Activated CD4-positive, alpha-beta memory T cell treated with anti-CD3 and anti-CD28 coated beads, Interleukin-2, amount 10 ng/mL, durations not matched to agents 7 days and 5 days (primary cell): ENCODE results near the gene USP6NL. TPM values are rescaled to one million over a fixed set of nuclear protein-coding genes. Genes with fewer than 3 reads are reported as not detected.

Experiments used
- CTCF ChIA-PET: fragments of 350-600 bp; sonication (Branson Sonifier 250); formaldehyde crosslinking; loops from one replicate; lab custom pipeline; 2021; ENCODE audit warnings: antibody characterized with exemption, inconsistent platforms; lab: Charles Lee
- POLR2A ChIA-PET: fragments of 350-600 bp; sonication (Branson Sonifier 250); formaldehyde crosslinking; loops from one replicate; lab custom pipeline; 2021; ENCODE audit warnings: antibody characterized with exemption; lab: Charles Lee
- DNase-seq: peaks from one replicate; pipeline ENCODE4 v3.0.0-alpha.2; 2020
- H3K27ac Mint-ChIP-seq: one replicate; pipeline ENCODE4 v1.8.0; 2021; ENCODE audit warnings: mild to moderate bottlenecking, mixed read lengths
- H3K27me3 Mint-ChIP-seq: one replicate; pipeline ENCODE4 v1.8.0; 2021; ENCODE audit warnings: mixed read lengths
- H3K36me3 Mint-ChIP-seq: one replicate; pipeline ENCODE4 v1.8.0; 2021; ENCODE audit warnings: low read depth, mixed read lengths
- H3K4me1 Mint-ChIP-seq: one replicate; pipeline ENCODE4 v1.8.0; 2021; ENCODE audit warnings: mixed read lengths
- H3K4me3 Mint-ChIP-seq: one replicate; pipeline ENCODE4 v1.8.0; 2021; ENCODE audit warnings: mild to moderate bottlenecking, mixed read lengths
- H3K9me3 Mint-ChIP-seq: one replicate; pipeline ENCODE4 v1.8.0; 2021; ENCODE audit warnings: mixed read lengths
- total RNA-seq, 2 experiments: library from RNA; stranded (reverse); gene quantifications; one replicate each; pipeline ENCODE4 v1.2.3, GENCODE V29; 2021

The USP6NL gene
- total RNA-seq, 2 experiments from 2014 or later = 0.80 to 0.83 TPM

- H3K27me3 Mint-ChIP-seq = peaks cover 56% of the 10 kb centered on the region
- H3K4me1 Mint-ChIP-seq = peaks cover 31% of the 10 kb centered on the region
- ChIA-PET CTCF (interaction anchor here (1.5 kb wide), 1 partner anchor 147 kb away, joined by 6 read pairs; no protein-coding TSS in a partner anchor), POLR2A (interaction anchor here (0.7 to 1.5 kb wide), 2 partner anchors 8 to 71 kb away, joined by 3 to 4 read pairs; no protein-coding TSS in a partner anchor)
- H3K36me3 Mint-ChIP-seq = no peaks in the 10 kb centered on the region
- H3K27ac Mint-ChIP-seq = no peak overlapping the region
- DNase-seq = no peak
- no peaks in the 10 kb centered on the region for H3K9me3 Mint-ChIP-seq
- H3K4me3 Mint-ChIP-seq = peak overlapping the region; percentile 72
Observed at GRCh38 chr10:11610166-11610825, 1.2 kb downstream of the USP6NL start.

GRCh38 chr10:11609492-11610093 is 1.9 kb downstream of the USP6NL start:
- ChIA-PET CTCF (interaction anchor here (1.5 kb wide), 1 partner anchor 148 kb away, joined by 6 read pairs; no protein-coding TSS in a partner anchor), POLR2A (interaction anchor here (0.7 to 2.6 kb wide), 3 partner anchors 7 to 70 kb away, joined by 3 to 6 read pairs (median 4); no protein-coding TSS in a partner anchor)
- H3K36me3 Mint-ChIP-seq = no peaks in the 10 kb centered on the region
- no peak for DNase-seq
- no peaks in the 10 kb centered on the region for H3K9me3 Mint-ChIP-seq
- peaks cover 57% of the 10 kb centered on the region for H3K27me3 Mint-ChIP-seq
- no peak overlapping the region for H3K27ac Mint-ChIP-seq
- no peak overlapping the region for H3K4me3 Mint-ChIP-seq
- peaks cover 36% of the 10 kb centered on the region for H3K4me1 Mint-ChIP-seq

- ChIA-PET POLR2A (interaction anchor here (1.5 to 2.6 kb wide), 2 partner anchors 23 to 70 kb away, joined by 4 to 6 read pairs; no protein-coding TSS in a partner anchor), CTCF (interaction anchor here (1.5 kb wide), 1 partner anchor 149 kb away, joined by 6 read pairs; no protein-coding TSS in a partner anchor)
- Mint-ChIP-seq H3K4me1 (peaks cover 36% of the 10 kb centered on the region), H3K27ac (no peak overlapping the region), H3K36me3 (no peaks in the 10 kb centered on the region), H3K9me3 (no peaks in the 10 kb centered on the region), H3K27me3 (peaks cover 53% of the 10 kb centered on the region), H3K4me3 (no peak overlapping the region)
- DNase-seq = no peak
Observed at GRCh38 chr10:11609052-11609451, 2.4 kb downstream of the USP6NL start.

GRCh38 chr10:11608159-11609013 is 3.1 kb downstream of the USP6NL start:
- DNase-seq = no peak
- no peak overlapping the region for H3K4me3 Mint-ChIP-seq
- no peak overlapping the region for H3K27ac Mint-ChIP-seq
- ChIA-PET CTCF (interaction anchor here (1.4 kb wide), 1 partner anchor 149 kb away, joined by 4 read pairs; no protein-coding TSS in a partner anchor), POLR2A (interaction anchor here (1.5 to 2.6 kb wide), 2 partner anchors 24 to 69 kb away, joined by 4 to 6 read pairs; no protein-coding TSS in a partner anchor)
- peaks cover 36% of the 10 kb centered on the region for H3K4me1 Mint-ChIP-seq
- no peaks in the 10 kb centered on the region for H3K36me3 Mint-ChIP-seq
- H3K9me3 Mint-ChIP-seq = no peaks in the 10 kb centered on the region
- H3K27me3 Mint-ChIP-seq = peaks cover 49% of the 10 kb centered on the region

GRCh38 chr10:11605807-11606408 is 5.5 kb downstream of the USP6NL start:
- Mint-ChIP-seq H3K4me3 (no peak overlapping the region), H3K4me1 (peaks cover 33% of the 10 kb centered on the region), H3K27me3 (peaks cover 34% of the 10 kb centered on the region), H3K36me3 (no peaks in the 10 kb centered on the region), H3K9me3 (no peaks in the 10 kb centered on the region), H3K27ac (no peak overlapping the region)
- POLR2A ChIA-PET = no interaction called here
- CTCF ChIA-PET = no interaction called here
- no peak for DNase-seq

- peaks cover 29% of the 10 kb centered on the region for H3K27me3 Mint-ChIP-seq
- H3K4me1 Mint-ChIP-seq = peaks cover 25% of the 10 kb centered on the region
- ChIA-PET POLR2A (no interaction called here), CTCF (no interaction called here)
- no peak for DNase-seq
- no peaks in the 10 kb centered on the region for H3K9me3 Mint-ChIP-seq
- H3K36me3 Mint-ChIP-seq = no peaks in the 10 kb centered on the region
- H3K27ac Mint-ChIP-seq = no peak overlapping the region
- no peak overlapping the region for H3K4me3 Mint-ChIP-seq
Observed at GRCh38 chr10:11604865-11605650, 6.4 kb downstream of the USP6NL start.

- CTCF ChIA-PET = no interaction called here
Observed at GRCh38 chr10:11603741-11604140, 7.7 kb downstream of the USP6NL start.

GRCh38 chr10:11602919-11603523 is 8.4 kb downstream of the USP6NL start:
- H3K4me3 Mint-ChIP-seq = no peak overlapping the region
- DNase-seq = no peak
- ChIA-PET POLR2A (interaction anchor here (0.6 kb wide), 1 partner anchor 7 kb away, joined by 3 read pairs; no protein-coding TSS in a partner anchor), CTCF (no interaction called here)
- H3K36me3 Mint-ChIP-seq = no peaks in the 10 kb centered on the region
- no peaks in the 10 kb centered on the region for H3K9me3 Mint-ChIP-seq
- H3K4me1 Mint-ChIP-seq = peaks cover 18% of the 10 kb centered on the region
- H3K27ac Mint-ChIP-seq = no peak overlapping the region
- H3K27me3 Mint-ChIP-seq = peaks cover 14% of the 10 kb centered on the region

More at GRCh38 chr10:11603741-11604140, 7.7 kb downstream of the USP6NL start:
- Mint-ChIP-seq H3K36me3 (no peaks in the 10 kb centered on the region), H3K27me3 (peaks cover 20% of the 10 kb centered on the region), H3K27ac (no peak overlapping the region), H3K4me1 (peaks cover 23% of the 10 kb centered on the region), H3K4me3 (no peak overlapping the region), H3K9me3 (no peaks in the 10 kb centered on the region)
- POLR2A ChIA-PET = no interaction called here
- no peak for DNase-seq

- Mint-ChIP-seq H3K4me1 (peaks cover 15% of the 10 kb centered on the region), H3K36me3 (no peaks in the 10 kb centered on the region), H3K4me3 (no peak overlapping the region), H3K9me3 (no peaks in the 10 kb centered on the region), H3K27me3 (peaks cover 15% of the 10 kb centered on the region), H3K27ac (no peak overlapping the region)
- no peak for DNase-seq
- POLR2A ChIA-PET = interaction anchor here (0.6 kb wide), 1 partner anchor 8 kb away, joined by 3 read pairs; no protein-coding TSS in a partner anchor
- CTCF ChIA-PET = no interaction called here
Observed at GRCh38 chr10:11602358-11602757, 9.1 kb downstream of the USP6NL start.

GRCh38 chr10:11601670-11602069 is 9.8 kb downstream of the USP6NL start:
- H3K4me1 Mint-ChIP-seq = peaks cover 15% of the 10 kb centered on the region

GRCh38 chr10:11600280-11600679 is 11.2 kb downstream of the USP6NL start:
- DNase-seq = no peak
- H3K4me1 Mint-ChIP-seq = peaks cover 12% of the 10 kb centered on the region
- H3K36me3 Mint-ChIP-seq = no peaks in the 10 kb centered on the region
- H3K27me3 Mint-ChIP-seq = peaks cover 11% of the 10 kb centered on the region
- H3K4me3 Mint-ChIP-seq = no peak overlapping the region
- no peak overlapping the region for H3K27ac Mint-ChIP-seq
- CTCF ChIA-PET = no interaction called here
- POLR2A ChIA-PET = no interaction called here
- no peaks in the 10 kb centered on the region for H3K9me3 Mint-ChIP-seq

More at GRCh38 chr10:11601670-11602069, 9.8 kb downstream of the USP6NL start:
- Mint-ChIP-seq H3K4me3 (no peak overlapping the region), H3K27ac (no peak overlapping the region), H3K9me3 (no peaks in the 10 kb centered on the region), H3K36me3 (no peaks in the 10 kb centered on the region), H3K27me3 (peaks cover 17% of the 10 kb centered on the region)
- CTCF ChIA-PET = no interaction called here
- POLR2A ChIA-PET = no interaction called here
- DNase-seq = no peak
